Posterior vena cava (tissue), 2 donors: ENCODE data around the gene FTO. TPM values are rescaled to one million over a fixed set of nuclear protein-coding genes. Genes with fewer than 3 reads are reported as not detected.

Experiments
- DNase-seq: peaks from one replicate; pipeline ENCODE4 v3.0.0-alpha.2; 2020; ENCODE audit warnings: low spot score
- intact Hi-C, 2 donors: fragments of 100-400 bp; cut with DNase I; formaldehyde crosslinking; loops; one replicate each; pipeline versions ENCODE4 v1.14.1 to v1.14.2; 2022 to 2023
- total RNA-seq, 2 donors: library from RNA; stranded (reverse); fragmentation: NEBNext Ultra II Directional; extraction: Animal tissue kit (Norgen Biotek cat#: 25700); gene quantifications; one replicate each; pipeline ENCODE4 v1.2.1, GENCODE V29; 2021
- donor health status: DM: yes; HTN: yes; CAD: no.
- donor health status: DM: yes; HTN: yes; CAD: no.

FTO gene
- total RNA-seq, 2 donors from 2014 or later: 77.7 to 98.0 TPM

GRCh38 chr16:53773881-53774280 is 69.9 kb downstream of the FTO start:
- DNase-seq: no peak
- intact Hi-C loops: no loop called here

GRCh38 chr16:53775106-53775820 is 71.3 kb downstream of the FTO start:
- no peak for DNase-seq
- intact Hi-C loops: no loop called here

- intact Hi-C loops: no loop called here
- no peak for DNase-seq
These were observed 72.0 kb downstream of the FTO start for GRCh38 chr16:53775821-53776431.

GRCh38 chr16:53779186-53779585 is 75.2 kb downstream of the FTO start:
- DNase-seq: no peak
- intact Hi-C loops: no loop called here

- DNase-seq: no peak
- intact Hi-C loops: no loop called here
These were observed 76.1 kb downstream of the FTO start for GRCh38 chr16:53780051-53780450.

GRCh38 chr16:53781023-53781605 is 77.2 kb downstream of the FTO start:
- no peak for DNase-seq
- intact Hi-C loops: no loop called here

GRCh38 chr16:53782148-53782547 is 78.2 kb downstream of the FTO start:
- intact Hi-C loops: no loop called here
- no peak for DNase-seq

- no peak for DNase-seq
- intact Hi-C loops: no loop called here
These were observed 80.3 kb downstream of the FTO start for GRCh38 chr16:53784291-53784690.

GRCh38 chr16:53785044-53785443 is 81.1 kb downstream of the FTO start:
- no peak for DNase-seq
- intact Hi-C loops: no loop called here

GRCh38 chr16:53785916-53786315 is 82.0 kb downstream of the FTO start:
- intact Hi-C loops: no loop called here
- no peak for DNase-seq

- intact Hi-C loops: no loop called here
- no peak for DNase-seq
These were observed 83.5 kb downstream of the FTO start for GRCh38 chr16:53787423-53787822.

- no peak for DNase-seq
- intact Hi-C loops: no loop called here
These were observed 85.2 kb downstream of the FTO start for GRCh38 chr16:53789137-53789536.

- DNase-seq: no peak
- intact Hi-C loops: no loop called here
These were observed 88.4 kb downstream of the FTO start for GRCh38 chr16:53792161-53792951.

GRCh38 chr16:53803451-53803850 is 99.5 kb downstream of the FTO start:
- intact Hi-C loops: no loop called here
- DNase-seq: no peak

- intact Hi-C loops: no loop called here
- no peak for DNase-seq
These were observed 100.0 kb downstream of the FTO start for GRCh38 chr16:53803998-53804397.

- intact Hi-C loops: no loop called here
These were observed 100.5 kb downstream of the FTO start for GRCh38 chr16:53804467-53804866.

GRCh38 chr16:53805113-53805512 is 101.2 kb downstream of the FTO start:
- no peak for DNase-seq
- intact Hi-C loops: no loop called here

More at GRCh38 chr16:53804467-53804866, 100.5 kb downstream of the FTO start:
- no peak for DNase-seq

GRCh38 chr16:53805752-53806151 is 101.8 kb downstream of the FTO start:
- intact Hi-C loops: no loop called here

GRCh38 chr16:53809088-53809932 is 105.4 kb downstream of the FTO start:
- no peak for DNase-seq
- intact Hi-C loops: no loop called here

More at GRCh38 chr16:53805752-53806151, 101.8 kb downstream of the FTO start:
- no peak for DNase-seq
